CD4-positive, alpha-beta T cell treated with Interleukin-2 at 100 ng/mL for 4 hours (primary cell): ENCODE results near the gene NFASC.

Source experiments
- DNase-seq: peaks from one replicate; pipeline ENCODE4 v3.0.0-alpha.2; 2020; ENCODE audit warnings: low spot score

The NFASC gene

GRCh38 chr1:204928671-204929486 is 58.2 kb downstream of the NFASC start:
- no peak for DNase-seq

DNA sequence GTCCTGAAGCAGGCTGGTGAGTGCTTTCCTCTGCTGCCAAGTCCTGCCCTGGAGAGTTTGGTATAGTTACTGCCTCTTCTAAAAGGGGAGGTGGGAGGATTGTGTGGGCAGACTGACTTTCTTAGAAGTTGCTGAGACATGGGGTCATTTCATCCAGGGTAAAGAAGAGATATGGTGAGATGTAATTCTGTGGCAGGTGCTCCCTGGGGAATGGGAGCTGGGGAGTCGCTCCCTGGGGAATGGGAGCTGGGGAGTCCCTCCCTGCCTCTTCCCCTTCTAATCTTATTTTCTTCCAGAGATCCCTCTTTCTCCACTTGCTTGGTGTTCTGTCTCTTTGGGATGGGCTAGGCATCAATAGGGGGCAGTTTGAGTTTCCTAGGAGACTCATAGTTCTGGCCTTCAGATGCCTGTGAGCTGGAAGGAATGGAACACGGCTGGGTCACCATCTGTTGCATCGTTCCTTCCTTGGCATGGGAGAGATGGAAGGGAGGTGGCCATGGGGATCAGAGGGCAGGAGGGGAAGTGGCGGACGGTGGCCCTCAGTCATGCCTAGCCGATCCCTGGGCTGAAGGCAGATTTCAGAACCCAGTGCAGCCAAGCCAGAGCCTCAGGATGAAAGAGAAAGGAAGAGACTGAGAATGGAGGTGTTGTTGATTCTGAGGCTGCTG is 59.0 kb downstream of the NFASC start:
- DNase-seq: no peak

DNA sequence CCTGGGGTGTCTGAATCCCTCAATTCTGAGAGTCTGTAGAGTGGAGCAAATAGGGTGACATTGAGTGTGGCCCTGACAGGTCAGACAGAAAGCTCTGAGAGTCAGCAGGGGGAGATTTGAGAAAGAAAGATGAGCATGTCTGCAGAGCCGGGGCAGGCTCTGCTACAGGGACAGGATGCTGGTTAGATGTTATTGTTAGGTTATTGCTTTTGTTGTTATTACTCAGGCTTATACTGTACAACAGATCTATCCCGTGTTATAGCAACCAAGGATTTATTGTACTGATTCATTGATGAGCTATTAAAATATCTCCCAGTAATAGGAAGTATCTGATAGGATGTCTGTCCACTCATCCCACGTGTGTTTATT is 59.5 kb downstream of the NFASC start:
- no peak for DNase-seq

- no peak for DNase-seq
Measured at GRCh38 chr1:204931313-204931712, 60.7 kb downstream of the NFASC start.

DNA sequence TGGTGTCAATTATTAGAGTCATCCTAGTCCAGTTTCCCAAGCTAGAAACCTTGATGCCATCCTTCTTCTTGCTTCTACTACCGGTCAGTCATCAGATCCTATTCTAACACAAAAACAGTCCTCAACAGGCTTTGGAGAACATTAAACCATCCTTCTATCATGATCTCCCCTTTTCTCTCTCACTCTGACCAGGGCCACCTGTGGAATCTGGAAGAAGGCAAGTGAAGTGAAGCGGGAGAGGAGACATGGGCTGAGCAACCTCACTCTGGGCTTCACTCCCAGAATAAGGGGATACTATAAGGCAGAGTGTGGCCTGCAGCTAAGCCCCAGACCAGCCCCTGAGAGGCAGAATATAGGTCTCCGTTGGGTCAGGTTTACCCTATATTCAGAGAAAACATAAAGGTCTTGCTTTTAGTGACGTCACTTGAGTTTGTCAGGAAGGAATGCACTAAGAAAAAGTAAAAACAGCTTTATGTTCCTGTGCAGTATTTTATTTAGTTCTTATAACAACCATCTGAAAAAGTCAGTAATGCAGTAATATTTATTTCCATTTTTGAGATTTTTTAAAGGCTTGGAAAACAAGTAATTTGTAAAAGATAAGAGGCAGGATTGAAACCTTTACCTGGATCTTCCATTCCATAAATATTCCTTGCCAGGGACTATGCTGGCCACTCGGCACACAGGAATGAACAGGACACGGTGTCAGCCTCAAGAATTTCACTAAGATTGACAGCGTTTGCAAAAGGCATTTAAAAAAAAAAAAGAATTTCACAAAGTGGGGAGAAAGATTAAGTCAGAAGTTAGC is 61.3 kb downstream of the NFASC start:
- DNase-seq: no peak

DNA sequence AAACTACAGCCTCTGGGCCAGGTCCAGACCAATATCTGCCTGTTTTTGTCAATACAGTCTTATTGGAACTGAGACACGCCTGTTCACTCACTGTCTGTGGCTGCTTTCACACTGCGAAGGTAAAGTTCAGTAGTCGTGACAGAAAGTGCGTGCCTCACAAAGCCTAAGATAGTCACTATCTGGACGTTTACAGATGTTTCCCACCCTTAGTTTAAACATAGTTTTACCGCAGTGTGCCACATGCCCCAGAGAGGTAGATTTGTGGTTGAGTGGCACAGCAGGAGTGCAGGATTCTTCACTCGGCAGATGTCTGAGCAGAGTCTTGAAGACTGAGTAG is 61.9 kb downstream of the NFASC start:
- no peak for DNase-seq

GRCh38 chr1:204935155-204935554 is 64.5 kb downstream of the NFASC start:
- DNase-seq: no peak

- DNase-seq: no peak
Measured at GRCh38 chr1:204936765-204937164, 66.1 kb downstream of the NFASC start.

DNA sequence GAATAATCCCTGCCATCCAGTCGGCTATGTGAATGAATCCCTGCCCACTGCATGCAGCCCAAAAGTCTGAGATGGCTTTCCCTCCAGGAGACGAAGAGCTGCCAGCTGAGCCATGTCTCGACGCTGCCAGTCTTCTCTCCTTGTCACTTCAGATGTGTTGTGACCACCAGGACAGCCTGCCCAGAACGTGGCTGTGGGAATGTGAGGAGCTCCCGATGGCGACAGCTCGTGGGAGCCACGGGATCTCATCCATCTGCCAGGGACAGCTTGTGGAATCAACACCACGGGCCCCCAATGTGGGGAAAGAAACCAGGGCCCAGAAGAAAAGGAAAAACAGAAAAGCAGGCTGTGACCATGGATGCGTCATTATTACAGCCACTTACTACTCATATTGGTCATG is 67.2 kb downstream of the NFASC start:
- DNase-seq: no peak

GRCh38 chr1:204940591-204940990 is 69.9 kb downstream of the NFASC start:
- no peak for DNase-seq

DNA sequence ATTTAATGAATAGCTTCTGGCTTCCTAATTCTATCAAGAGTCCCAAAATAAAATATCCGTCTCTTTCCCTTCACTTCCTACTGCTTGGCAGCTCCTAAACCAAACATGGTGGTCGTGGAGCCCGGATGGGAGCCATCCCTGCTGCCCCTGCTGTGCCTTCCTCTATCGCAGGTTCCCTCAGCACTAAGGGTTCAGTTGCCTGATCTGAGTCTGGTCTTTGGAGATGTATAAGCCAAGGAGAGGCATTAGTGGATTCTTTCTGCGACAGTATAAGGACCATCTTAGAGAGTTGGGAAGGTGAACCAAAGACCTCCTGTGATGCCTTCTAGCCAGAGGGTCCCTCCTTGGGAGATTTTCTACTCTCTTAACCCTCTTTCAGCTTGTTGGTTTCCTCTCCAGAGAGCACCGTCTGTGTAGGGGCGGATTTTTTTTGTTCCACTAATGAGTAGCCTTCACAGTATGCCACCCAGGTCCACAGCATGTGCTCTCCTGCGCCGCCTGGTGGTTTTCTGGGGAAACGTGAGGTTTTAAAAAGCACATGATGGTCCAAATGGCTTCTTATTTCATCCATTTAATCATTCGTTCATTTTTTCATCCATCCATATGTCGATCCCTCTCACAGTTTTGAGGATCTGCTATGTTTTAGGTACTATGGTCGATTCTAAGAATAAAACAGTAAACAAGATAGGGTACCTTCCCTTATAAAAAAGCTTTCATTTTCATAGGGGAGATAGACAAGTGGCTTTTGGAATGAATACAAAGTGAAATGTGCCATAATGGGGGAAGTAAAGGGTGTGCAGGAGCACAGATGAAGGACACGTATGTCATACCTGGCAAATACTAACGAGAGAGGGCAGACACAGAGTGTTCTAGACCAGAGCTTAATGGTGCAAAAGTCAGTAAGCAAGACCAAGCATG is 71.0 kb downstream of the NFASC start:
- peak; percentile 35 for DNase-seq

GRCh38 chr1:204943495-204943894 is 72.8 kb downstream of the NFASC start:
- DNase-seq: no peak

DNA sequence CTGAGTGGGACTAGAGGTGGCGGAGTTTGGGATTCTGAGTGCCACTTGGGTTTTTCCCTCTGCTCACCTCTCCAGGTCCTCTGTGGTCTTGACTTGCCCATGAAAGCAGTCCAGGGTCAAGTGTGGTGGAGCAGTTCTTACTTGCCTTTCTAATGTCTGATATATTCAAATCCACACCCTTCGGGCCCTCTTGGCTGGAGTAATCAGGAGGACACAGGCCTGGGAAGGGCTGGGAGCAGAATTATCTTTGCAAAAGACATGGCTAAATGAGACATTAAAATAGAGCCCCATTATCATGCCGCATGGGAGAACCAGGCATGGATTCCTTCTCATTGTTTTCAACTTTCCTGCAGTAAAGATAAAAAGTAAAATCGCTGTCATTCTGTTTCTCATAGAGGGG is 74.0 kb downstream of the NFASC start:
- DNase-seq: no peak

GRCh38 chr1:204945565-204945977 is 74.9 kb downstream of the NFASC start:
- no peak for DNase-seq

- no peak for DNase-seq
Measured at GRCh38 chr1:204946640-204947039, 76.0 kb downstream of the NFASC start.

- no peak for DNase-seq
Measured at GRCh38 chr1:204947338-204947737, 76.7 kb downstream of the NFASC start.

- DNase-seq: no peak
Measured at GRCh38 chr1:204947747-204948146, 77.1 kb downstream of the NFASC start.

GRCh38 chr1:204950353-204951001 is 79.8 kb downstream of the NFASC start:
- DNase-seq: no peak

- no peak for DNase-seq
Measured at GRCh38 chr1:204958317-204959307, 88.0 kb downstream of the NFASC start.

DNA sequence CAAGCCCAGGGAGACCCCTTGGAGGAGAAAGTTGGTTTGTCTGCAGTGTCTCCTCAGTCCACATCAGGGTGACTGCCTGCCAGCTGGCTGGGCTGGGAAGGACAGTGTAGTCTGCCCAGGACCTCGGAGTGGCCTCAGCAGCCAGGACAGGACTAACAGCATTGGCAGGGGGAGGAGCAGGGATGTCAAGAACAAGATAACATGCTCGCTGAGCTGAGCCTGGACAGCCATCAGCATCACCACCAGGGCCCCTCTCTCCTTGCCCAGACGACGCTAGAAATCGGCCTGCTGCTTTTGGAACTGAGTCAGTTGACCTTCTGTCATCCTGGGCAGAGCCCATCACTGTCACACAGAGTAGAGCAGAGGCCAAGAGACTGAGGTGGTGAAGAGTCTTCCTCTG is 88.7 kb downstream of the NFASC start:
- DNase-seq: no peak
